Measurements from ENCODE around the gene OOSP2. TPM values are rescaled to one million over a fixed set of nuclear protein-coding genes. Genes with fewer than 3 reads are reported as not detected.

The OOSP2 gene
- total RNA-seq, 1 donor from 2014 or later: not detected

DNA sequence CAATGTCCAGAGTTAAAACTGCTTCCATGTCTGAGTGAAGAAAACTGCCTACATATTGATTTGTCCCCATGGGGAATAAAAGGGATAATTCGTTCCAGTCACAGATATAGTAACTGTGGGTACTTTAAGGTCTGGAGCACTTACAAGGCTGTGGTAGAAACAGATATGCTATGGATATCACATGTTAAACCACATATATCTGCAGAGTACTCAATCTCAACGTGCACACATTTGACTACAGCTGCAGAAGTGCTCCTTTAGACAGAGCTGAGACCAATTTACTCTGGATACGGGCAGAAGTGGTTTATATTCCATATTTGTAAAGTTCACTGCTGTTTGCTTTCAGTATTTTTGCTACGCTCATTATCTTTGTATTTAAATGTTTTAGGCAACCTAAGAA is 38.5 kb downstream of the OOSP2 start:
- no peak for DNase-seq (ENCODE audit: low spot score)

- DNase-seq (ENCODE audit: low spot score): no peak
These were observed 40.3 kb downstream of the OOSP2 start for GRCh38 chr11:60080535-60080934.

DNA sequence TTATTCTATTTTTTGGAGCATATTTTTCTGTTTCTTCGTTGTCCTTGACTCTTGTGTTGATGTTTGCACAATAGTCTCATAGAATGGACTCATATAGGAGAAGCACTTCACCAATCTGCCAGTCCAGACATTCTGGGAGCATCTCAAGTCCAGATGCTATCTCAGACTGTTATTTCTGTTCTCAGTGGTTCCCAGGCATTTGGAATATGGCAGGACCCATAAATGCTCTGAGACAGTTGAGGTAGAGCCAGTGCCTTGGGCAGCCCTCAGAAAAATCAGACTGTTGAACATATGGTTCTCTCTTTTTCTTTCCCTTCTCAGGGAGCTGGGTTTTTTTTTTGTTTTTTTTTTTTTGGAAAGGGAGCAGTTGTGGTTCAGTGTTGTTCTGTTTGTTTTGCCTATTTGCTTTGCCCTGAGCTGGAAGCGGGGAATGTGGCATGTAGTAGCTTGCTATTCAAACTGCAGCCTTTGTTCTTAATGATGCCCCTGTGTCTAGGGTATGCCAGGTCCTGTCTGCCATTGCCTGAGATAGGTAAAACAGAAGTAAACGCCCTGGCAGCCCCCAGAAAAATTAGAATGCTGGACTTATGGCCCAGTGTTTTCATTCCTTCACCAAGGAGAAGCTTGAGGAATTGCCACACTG is 44.5 kb downstream of the OOSP2 start:
- no peak for DNase-seq (ENCODE audit: low spot score)

DNA sequence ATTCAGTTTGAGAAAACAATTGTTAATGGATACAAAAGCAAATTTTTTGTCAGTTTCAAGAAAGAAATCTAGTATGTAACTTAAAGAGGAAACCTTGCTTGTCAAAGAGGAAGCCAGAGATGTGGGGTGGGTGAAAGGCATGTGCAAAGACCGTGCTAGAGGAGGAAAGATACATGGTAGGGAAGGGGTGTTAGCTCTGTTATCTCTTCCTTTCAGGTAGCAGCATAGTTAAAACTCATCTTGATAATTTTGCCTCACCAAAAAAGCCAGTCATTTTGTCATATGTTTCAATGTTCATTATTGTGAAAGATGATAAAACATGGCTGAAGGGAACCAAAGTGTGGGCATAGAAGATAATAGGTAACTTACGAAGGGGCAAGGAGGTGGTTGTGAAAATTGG is 45.7 kb downstream of the OOSP2 start:
- DNase-seq (ENCODE audit: low spot score): no peak

DNA sequence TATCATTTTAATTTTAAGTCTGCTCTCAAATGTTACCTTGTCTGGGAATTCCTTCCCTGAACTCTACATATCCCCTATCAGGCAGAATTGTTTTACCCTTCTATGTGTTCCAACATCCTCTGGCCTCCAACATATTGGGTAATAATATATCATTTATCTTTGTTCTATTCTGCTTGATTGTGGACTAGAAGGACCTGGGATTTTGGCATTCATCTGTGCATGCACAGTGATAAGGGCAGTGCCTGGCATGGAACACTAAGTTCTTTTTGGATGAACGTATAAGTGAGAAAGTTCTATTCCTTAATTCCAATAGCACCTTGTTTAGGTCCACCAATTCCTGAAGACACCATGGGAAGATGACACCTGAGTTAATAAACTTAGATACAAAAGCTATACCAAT is 47.0 kb downstream of the OOSP2 start:
- no peak for DNase-seq (ENCODE audit: low spot score)

DNA sequence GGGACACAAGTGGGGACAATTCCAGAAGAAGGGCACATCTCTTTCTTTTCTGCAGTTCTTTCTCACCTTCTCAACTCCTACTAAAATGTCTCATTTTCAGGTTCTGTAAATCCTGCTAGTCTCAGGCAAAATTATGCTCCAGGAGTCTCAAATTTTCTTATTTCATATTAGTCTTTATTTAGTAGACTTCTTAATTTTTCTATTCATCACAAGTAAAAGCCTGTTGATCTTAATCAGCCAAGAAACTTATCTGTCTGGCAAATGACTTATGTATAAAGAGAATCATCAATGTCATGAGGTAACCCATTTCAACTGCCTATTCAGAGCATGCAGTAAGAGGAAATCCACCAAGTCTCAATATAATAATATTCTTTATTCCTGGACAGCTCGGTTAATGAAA is 48.2 kb downstream of the OOSP2 start, which contains the start of gene MS4A2:
Gene MS4A2 (plus strand): TSS at position 301 of the 400 bp plus-strand sequence. CDS start 102 bp downstream, outside the sequence.
- no peak for DNase-seq (ENCODE audit: low spot score)

DNA sequence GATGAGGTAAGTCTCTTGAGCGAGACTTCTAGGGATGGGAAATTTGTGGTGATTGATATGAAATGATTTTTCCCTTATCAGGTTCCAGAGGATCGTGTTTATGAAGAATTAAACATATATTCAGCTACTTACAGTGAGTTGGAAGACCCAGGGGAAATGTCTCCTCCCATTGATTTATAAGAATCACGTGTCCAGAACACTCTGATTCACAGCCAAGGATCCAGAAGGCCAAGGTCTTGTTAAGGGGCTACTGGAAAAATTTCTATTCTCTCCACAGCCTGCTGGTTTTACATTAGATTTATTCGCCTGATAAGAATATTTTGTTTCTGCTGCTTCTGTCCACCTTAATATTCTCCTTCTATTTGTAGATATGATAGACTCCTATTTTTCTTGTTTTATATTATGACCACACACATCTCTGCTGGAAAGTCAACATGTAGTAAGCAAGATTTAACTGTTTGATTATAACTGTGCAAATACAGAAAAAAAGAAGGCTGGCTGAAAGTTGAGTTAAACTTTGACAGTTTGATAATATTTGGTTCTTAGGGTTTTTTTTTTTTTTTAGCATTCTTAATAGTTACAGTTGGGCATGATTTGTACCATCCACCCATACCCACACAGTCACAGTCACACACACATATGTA is 55.4 kb downstream of the OOSP2 start:
- no peak for DNase-seq (ENCODE audit: low spot score)

DNA sequence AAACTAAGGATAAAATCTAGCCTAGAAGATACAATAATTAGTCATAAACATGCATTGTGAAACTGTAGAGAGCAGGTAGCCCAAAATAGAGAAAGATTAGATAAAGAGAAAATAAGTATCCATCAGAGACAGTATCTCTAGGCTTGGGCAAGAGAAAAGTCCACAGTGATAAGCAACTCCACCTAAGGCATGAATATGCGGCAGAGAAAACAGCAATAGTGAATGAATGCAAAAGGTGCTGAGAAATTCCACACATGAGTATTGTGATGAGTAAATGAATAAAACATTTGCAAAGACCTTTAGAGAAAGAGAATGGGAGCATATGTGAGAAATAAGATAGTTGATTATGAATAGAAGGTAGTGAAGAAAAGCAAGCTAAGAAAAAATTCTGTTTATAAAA is 57.0 kb downstream of the OOSP2 start:
- no peak for DNase-seq (ENCODE audit: low spot score)

Other genes with a start within 250 kb of the OOSP2 start
- 34.7 TPM for gene MRPL16, start 229.6 kb upstream of the OOSP2 start, total RNA-seq
- gene CBLIF, start 194.9 kb upstream of the OOSP2 start, total RNA-seq: not detected
- gene TCN1, start 173.9 kb upstream of the OOSP2 start, total RNA-seq: 39.4 TPM
- not detected for gene OOSP3, start 161.6 kb upstream of the OOSP2 start, total RNA-seq
- gene OOSP1, start 102.0 kb upstream of the OOSP2 start, total RNA-seq: not detected
- gene OOSP4A, start 76.4 kb upstream of the OOSP2 start, total RNA-seq: not detected
- gene OOSP4B, start 23.2 kb upstream of the OOSP2 start, total RNA-seq: not detected
- 0.40 TPM for gene MS4A3, start 16.3 kb downstream of the OOSP2 start, total RNA-seq
- gene MS4A2, start 48.3 kb downstream of the OOSP2 start, total RNA-seq: 11.2 TPM
- 95.1 TPM for gene MS4A6A, start 142.7 kb downstream of the OOSP2 start, total RNA-seq
- 3.5 TPM for gene MS4A4E, start 202.7 kb downstream of the OOSP2 start, total RNA-seq
- 28.9 TPM for gene MS4A4A, start 240.3 kb downstream of the OOSP2 start, total RNA-seq